GM18951 (cell line): ENCODE measurements around the gene MAP1S.

Experiments
- POLR2A ChIP-seq: IDR thresholded peaks from 4 replicates; pipeline ENCODE4 v1.6.1; 2011; ENCODE audit warnings: mild to moderate bottlenecking; ENCODE audit not compliant: insufficient read length, insufficient read depth; ENCODE audit errors: extremely low read depth
- in situ Hi-C: fragments of 300-500 bp; cut with MboI; formaldehyde crosslinking; loops from one replicate; pipeline ENCODE4 v1.12.0; 2022; ENCODE audit warnings: low sequenced_read_pairs, mixed read lengths, inconsistent platforms; ENCODE audit not compliant: unreplicated experiment

The MAP1S gene

DNA sequence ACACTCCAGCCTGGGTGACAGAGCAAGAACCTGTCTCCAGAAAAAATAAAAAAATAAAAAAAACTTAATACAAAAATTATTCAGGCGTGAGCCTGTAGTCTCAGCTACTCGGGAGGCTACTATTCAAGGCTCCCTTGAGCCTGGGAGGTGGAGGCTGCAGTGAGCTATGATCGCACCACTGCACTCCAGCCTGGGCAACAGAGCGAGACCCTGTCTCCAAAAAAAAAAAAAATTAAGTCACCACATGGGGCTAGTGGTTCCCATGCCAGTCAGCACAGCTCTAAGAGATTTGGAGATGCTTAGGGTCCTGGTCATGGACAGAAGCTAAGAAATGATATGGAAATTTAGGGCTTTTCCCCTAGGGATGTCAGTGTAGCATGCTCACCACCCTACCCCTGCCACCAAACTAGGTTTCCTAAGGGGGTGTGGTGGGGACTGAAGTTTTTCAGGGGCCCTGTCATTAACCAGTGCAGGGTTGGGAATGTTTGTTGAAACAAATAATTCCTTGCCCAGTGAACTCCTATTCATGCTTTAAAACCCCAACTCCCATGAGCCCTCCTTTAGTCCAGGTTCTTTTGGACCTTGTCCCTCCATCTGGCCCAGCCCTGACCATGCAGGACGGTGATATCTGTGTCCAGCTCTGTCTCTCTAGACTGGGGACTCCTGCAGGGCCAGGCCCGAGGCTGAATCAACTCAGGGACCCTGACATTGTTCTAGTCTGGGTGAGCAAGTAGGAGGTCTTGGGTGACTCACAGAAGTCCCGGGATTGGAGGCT, 33.8 kb downstream of the MAP1S start:
- in situ Hi-C loops, result no loop called here
- TF ChIP-seq POLR2A, result no peak

DNA sequence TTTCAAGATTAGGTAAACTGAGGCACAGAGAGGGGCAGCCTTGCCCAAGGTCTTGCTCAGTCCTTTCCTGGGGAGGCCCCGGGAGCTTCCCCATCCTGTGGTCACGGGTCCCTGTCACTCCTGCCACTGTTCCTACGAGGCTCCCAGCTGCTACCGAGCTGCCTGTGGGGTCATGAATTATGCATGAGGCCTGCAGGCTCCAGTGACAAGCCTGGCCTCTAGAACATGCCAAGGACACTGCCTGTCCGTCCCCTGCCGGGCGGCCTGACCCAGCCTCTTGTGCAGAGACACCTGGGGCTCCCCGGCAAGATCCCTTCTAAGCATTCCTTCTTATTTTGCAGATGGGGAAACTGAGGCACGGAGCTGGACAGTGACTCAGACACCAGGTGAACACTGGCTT, 34.7 kb downstream of the MAP1S start:
- in situ Hi-C loops, result no loop called here
- no peak for TF ChIP-seq POLR2A

DNA sequence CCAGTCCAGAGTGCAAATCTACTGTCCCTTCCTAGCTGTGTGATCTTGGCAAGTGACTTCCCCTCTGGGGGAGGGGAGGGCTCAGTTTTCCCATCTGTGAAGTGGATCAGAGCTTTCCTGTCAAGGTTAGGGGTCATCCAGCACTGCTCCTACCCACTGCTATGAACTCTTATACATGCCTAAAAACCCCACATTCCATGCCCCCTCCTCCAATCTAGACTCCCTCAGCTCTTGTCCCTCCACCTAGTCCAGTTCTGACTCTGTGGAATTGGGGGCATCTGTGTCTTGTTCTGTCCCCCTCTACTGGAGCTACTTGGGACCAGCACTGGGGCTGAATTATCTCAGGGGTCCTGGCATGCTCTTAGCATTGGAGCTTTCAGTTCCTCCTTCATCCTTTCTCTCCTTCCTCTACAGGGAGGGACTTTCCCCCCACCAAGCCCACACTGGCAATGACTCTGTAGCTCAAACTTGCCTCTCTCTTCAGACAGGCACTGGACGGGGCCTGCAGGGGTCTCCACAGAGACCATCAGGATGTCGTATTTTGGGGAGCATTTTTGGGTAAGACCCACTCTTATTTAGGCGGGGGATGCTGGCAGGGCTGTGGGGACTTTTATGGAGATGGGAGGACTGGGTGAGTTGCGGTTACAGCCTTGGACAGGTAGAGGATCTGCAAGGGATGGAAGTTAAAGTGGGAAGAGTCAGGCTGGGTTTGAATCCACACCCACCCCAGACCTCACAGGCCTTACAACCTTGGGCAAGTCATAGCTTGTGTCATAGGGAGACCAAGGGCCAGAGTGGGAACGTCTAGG, 35.6 kb downstream of the MAP1S start:
- no peak for TF ChIP-seq POLR2A
- in situ Hi-C loops, result no loop called here

DNA sequence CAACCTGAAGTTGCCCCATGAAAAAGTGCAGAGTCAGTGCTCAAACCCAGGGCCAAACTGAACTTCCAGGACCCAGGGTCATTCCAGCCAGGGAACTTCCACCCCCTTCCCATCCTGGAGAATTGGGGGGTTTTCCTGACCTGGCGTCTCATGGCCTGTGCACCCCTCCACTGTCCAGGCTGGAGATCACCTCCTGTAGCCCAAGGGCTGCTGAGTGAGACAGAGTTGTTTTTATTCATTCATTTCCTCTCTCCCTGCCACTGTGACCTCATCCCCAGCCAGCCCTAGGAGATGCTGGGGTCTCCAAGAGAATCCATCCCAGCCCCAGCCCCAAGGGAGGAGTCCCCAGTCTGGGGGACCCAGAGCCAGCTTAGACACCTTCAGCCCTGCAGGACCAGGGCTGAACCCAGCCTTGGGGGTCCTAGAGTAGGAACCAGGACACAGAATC, 36.2 kb downstream of the MAP1S start:
- in situ Hi-C loops, result no loop called here
- no peak for TF ChIP-seq POLR2A

DNA sequence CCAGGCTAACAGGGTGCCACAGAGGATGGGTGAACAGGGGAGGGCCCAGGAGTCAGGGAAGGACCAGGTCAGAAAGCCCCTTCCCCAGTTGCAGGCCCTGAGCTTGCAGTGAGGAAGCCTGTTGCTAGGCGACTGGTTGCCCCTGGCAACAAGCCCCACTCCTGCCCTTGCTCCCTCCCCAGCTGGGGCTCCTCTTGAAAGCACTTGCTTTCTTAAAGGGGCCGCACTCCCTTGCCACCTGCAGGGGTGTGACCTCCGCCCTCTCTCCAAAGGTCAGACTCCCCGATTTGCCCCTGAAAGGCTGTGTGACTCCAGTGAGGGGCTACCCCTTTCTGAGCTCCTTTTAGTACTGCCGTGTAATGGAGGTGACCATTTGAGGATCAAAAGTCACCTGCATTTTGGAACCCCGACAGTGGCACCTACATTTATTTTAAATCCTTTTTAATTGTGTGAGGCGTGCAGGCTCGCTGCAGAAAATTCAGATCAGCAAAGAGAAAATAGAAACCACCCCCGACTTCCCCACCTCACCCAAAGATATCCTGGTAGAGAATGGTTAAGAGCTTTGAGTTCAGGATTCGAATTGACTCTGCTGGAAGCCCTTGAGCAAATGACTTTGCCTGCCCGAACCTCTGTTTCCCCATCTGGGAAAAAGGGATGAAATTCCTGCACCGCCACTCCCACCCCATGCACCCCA, 36.8 kb downstream of the MAP1S start:
- in situ Hi-C loops, result no loop called here
- TF ChIP-seq POLR2A, result no peak

DNA sequence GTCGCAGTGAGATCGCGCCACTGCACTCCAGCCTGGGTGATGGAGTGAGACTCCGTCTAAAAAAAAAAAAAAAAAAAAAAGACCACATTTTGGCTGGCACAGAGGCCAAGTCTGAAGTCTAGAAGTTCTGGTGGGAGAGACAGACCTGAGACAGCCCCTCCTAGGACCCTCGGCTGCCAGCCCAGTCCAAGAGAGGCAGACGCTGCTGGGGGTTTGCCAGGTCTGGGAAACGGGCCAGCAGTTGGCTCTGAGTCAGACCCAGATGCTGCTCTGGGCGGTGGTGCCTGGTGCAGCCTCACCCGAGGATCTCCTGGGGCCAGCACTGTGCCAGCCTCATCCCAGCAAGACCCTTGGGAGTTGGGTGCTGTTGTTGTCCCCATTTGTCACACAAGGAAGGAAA, 37.8 kb downstream of the MAP1S start:
- no peak for TF ChIP-seq POLR2A
- in situ Hi-C loops, result no loop called here

DNA sequence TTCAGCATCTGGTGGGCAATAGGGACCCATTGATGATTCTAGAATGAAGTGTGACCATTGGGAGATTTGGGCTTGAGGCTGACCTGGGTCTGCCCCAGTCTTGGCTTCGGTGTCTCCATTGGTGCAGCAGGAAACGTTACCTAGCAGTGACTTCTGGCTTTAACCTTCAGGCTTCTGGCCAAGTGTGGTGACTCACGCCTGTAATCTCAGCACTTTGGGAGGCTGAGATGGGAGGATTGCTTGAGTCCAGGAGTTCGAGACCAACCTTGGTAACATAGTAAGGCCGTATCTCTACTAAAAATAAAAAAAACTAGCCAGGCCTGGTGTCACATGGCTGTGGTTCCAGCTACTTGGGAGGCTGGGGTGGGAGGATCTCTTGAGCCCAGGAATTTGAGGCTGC, 39.2 kb downstream of the MAP1S start:
- TF ChIP-seq POLR2A, result no peak
- in situ Hi-C loops, result no loop called here

DNA sequence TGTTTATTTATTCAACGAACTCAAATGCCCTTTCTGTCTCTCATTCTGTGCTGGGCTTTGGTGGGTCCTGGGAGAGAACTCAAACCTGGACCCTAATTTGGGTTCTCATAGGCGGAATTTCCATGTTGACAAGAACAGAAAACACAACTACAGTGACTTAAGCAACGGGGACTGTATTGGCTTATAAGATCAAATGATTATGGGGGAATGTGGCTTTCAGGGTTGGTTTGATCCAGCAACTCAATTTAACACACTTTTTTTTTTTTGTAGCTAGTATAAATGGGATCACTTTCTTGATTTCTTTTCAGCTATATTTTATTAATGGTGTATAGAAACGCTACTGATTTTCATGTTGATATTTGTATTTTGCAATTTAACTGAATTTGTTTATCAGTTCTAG, 41.9 kb downstream of the MAP1S start:
- in situ Hi-C loops, result no loop called here
- TF ChIP-seq POLR2A, result no peak

DNA sequence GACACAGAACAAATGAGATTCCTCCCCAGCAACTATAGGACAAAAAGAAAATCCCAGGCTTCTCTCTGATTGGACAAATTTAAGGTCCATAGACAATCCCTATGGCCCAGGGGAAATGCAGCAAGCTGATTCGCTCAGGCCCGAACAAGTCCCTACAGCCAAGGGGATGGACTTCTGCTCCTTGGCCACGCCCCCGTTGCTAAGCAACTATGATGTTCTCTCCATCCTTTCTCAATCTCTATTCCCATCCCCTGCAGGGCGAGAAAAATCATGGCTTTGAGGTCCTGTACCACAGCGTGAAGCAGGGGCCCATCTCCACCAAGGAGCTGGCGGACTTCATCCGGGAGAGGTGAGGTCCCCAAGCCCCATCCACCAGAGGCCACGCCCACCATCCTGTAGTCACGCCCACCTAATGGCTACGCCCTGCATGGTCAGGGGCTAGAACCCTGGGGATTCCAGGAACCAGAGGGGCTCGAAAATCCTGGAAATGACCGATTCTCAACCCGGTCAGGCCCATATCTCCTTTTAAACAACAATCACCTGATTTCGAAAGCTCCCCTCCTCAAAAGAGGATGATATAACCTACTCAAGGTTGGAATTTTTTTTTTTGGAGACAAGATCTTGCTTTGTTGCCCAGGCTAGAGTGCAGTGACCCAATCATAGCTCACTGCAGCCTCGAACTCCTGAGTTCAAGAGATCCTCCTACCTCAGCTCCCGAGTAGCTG, 43.4 kb downstream of the MAP1S start:
- in situ Hi-C loops, result no loop called here
- no peak for TF ChIP-seq POLR2A

DNA sequence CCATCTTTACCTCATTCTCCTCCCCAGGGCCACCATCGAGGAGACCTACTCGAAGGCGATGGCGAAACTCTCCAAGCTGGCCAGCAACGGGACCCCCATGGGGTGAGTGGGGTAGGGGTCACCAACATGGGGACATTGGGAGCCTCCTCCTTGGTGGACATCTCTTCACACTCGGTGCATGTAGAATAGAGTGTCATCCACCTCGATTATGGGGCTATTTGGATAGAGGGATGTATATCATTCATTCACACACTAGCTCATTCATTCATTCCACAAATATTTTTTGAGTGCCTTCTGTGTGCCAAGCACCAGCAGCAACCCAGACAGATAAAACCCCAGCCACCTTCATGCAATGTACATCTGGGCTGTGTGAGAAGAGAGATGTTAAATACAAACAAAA, 45.1 kb downstream of the MAP1S start:
- in situ Hi-C loops, result no loop called here
- TF ChIP-seq POLR2A, result no peak

DNA sequence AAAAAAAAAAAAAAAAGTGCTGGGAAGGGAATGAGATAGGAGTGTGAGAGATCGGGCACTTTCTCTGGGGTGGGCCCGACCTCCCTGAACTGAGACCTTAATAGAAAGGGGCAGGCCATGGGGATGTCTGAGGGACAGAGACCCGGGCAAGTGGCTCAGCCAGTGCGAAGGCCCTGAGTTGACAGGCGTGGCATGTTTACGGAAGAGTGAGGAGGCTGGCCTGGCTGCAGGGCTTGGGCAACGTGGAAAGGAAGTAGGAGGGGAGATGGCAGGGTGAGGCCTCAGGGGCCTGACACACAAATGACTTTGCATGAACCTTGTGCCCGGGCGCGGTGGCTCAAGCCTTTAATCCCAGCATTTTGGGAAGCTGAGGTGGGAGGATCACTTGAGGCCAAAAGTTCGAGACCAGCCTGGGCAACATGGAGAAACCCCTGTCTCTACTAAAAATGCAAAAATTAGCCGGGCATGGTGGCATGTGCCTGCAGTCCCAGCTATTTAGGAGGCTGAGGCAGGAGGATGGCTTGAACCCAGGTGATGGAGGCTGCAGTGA, 45.9 kb downstream of the MAP1S start:
- no peak for TF ChIP-seq POLR2A
- in situ Hi-C loops, result no loop called here

DNA sequence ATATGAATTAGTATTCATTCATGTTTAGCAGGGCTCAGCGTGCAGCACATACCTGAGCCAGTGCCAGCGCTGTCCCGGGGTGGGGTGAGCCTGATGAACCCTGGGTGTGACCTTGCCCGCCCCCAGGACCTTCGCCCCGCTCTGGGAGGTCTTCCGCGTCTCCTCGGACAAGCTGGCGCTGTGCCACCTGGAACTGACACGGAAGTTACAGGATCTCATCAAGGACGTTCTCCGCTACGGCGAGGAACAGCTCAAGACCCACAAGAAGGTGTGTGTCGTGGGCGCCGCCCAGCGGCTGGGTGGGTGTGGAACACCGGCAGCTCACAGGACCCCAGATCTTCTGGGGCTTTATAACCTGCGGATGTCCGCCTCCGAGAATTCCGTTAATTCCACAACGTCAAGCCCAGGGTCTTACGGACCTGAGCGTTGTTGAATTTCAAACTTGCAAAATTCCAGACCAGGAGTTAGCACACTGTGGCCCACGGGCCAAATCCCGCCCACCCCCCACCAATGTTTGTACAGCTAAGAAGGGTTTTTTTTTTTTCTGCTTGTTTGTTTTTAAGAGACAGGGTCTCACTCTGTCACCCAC, 47.4 kb downstream of the MAP1S start:
- no peak for TF ChIP-seq POLR2A
- in situ Hi-C loops, result no loop called here
